ENCODE data around the gene ETV5. TPM values are rescaled to one million over a fixed set of nuclear protein-coding genes. Genes with fewer than 3 reads are reported as not detected.
A peak's percentile ranks its signal among the peaks of the same experiment; 100 is the strongest.

Gene ETV5
- total and polyA plus RNA-seq, 9 of the 15 experiments (the other 6 are each of a cell fraction or from before 2014, with no cell fraction given) = 9.2 to 25.9 (median 15.9) TPM

- TF ChIP-seq RBFOX2 (IDR thresholded peaks at IDR 0.05; ENCODE audit: low read depth, low read length) (peak; percentile 94), ZNF764 (CRISPR knock-in tag; IDR thresholded peaks at IDR 0.05; ENCODE audit: low read depth) (no peak), NR4A1 (CRISPR knock-in tag; IDR thresholded peaks at IDR 0.05) (no peak), NR4A1 (tag; IDR thresholded peaks at IDR 0.05) (no peak), SP2 (IDR thresholded peaks at IDR 0.05; ENCODE audit: extremely low read depth, low read depth, low read length, poor library complexity, severe bottlenecking) (peak; percentile 87), NFE2 (IDR thresholded peaks at IDR 0.05; ENCODE audit: low read depth) (peak; percentile 63), HNRNPH1 (optimal IDR thresholded peaks at IDR 0.05; ENCODE audit: low read depth, low read length) (no peak), U2AF1 (optimal IDR thresholded peaks at IDR 0.05; ENCODE audit: low read depth, low read length) (no peak), SRSF1 (IDR thresholded peaks at IDR 0.05; ENCODE audit: low read depth, low read length) (no peak), BCOR (IDR thresholded peaks at IDR 0.05) (peak; percentile 29; the same call in 1 of the 2 replicates), EP400 (IDR thresholded peaks at IDR 0.05) (0 out of 2 replicates have a peak, but pooled peaks have one; percentile 38), YBX1 (IDR thresholded peaks at IDR 0.05) (no peak), PHB (CRISPR knock-in tag; IDR thresholded peaks at IDR 0.05) (no peak), MBD2 (IDR thresholded peaks at IDR 0.05; ENCODE audit: borderline replicate concordance, low read depth) (peak; percentile 94), GABPB1 (CRISPR knock-in tag; IDR thresholded peaks at IDR 0.05) (no peak), CREB1 (IDR thresholded peaks at IDR 0.05) (peak; percentile 3; the same call in 1 of the 2 replicates), CREB1 (CRISPR knock-in tag; IDR thresholded peaks at IDR 0.05) (peak; percentile 36; the same call in 1 of the 2 replicates), ZNF609 (CRISPR knock-in tag; IDR thresholded peaks at IDR 0.05; ENCODE audit: borderline replicate concordance) (no peak), ZNF780A (CRISPR knock-in tag; IDR thresholded peaks at IDR 0.05) (no peak), ZNF12 (CRISPR knock-in tag; IDR thresholded peaks at IDR 0.05) (no peak), ARID2 (IDR thresholded peaks at IDR 0.05) (no peak), ZNF277 (CRISPR knock-in tag; IDR thresholded peaks at IDR 0.05; ENCODE audit: borderline replicate concordance) (no peak)
These were observed at the start of gene ETV5 (continued) for GRCh38 chr3:186108941-186109865.

Data from K562 (cell line).